GM18951 (cell line): ENCODE results near the gene CAPN5.

Experiments
- POLR2A ChIP-seq: IDR thresholded peaks from 4 replicates; pipeline ENCODE4 v1.6.1; 2011; ENCODE audit warnings: mild to moderate bottlenecking; ENCODE audit not compliant: insufficient read length, insufficient read depth; ENCODE audit errors: extremely low read depth
- in situ Hi-C: fragments of 300-500 bp; cut with MboI; formaldehyde crosslinking; loops from one replicate; pipeline ENCODE4 v1.12.0; 2022; ENCODE audit warnings: low sequenced_read_pairs, mixed read lengths, inconsistent platforms; ENCODE audit not compliant: unreplicated experiment

The CAPN5 gene

DNA sequence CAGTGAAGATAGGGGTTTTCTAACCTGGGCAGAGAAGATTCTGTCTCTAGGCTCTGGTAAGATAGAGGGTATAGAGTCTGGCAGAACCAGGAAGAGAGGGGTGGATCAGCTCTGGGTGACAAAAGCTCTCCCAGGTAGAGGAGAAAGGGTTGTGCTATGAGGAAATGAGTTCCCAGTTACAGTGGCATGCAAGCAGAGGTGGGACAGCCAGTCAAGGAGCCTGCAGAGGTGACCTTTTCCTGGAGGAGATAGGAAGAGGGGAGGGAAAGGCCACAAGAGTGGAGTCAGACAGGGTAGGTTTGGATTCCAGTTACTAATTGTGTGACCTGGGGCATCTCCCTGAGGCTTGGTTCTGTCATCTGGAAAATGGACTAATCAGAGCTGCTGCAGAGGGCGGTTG lies 3.4 kb upstream of the CAPN5 start:
- TF ChIP-seq POLR2A = no peak
- in situ Hi-C loops = no loop called here

- in situ Hi-C loops = no loop called here
- TF ChIP-seq POLR2A = no peak
Measured at GRCh38 chr11:77063861-77064260, 2.9 kb upstream of the CAPN5 start.

- TF ChIP-seq POLR2A = no peak
- in situ Hi-C loops = no loop called here
Measured at GRCh38 chr11:77064648-77065217, 2.0 kb upstream of the CAPN5 start.

DNA sequence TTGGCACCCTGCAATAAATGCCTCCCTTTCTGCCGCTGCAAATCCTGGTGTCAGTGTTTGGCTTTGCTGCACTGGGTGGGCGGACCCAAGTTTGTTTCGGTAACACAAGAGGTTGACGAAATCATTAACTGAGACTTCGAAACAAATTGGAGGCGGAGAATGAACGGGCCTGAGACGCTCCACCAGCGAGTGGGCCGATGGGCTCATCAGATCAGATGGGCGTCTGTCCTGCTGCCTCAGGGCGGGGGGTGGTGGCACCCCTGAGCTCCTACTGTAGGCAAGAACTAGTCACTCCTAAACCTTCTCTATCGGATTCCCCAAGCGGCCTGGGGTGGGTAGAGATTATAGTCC lies 918 bp upstream of the CAPN5 start:
- no peak for TF ChIP-seq POLR2A

DNA sequence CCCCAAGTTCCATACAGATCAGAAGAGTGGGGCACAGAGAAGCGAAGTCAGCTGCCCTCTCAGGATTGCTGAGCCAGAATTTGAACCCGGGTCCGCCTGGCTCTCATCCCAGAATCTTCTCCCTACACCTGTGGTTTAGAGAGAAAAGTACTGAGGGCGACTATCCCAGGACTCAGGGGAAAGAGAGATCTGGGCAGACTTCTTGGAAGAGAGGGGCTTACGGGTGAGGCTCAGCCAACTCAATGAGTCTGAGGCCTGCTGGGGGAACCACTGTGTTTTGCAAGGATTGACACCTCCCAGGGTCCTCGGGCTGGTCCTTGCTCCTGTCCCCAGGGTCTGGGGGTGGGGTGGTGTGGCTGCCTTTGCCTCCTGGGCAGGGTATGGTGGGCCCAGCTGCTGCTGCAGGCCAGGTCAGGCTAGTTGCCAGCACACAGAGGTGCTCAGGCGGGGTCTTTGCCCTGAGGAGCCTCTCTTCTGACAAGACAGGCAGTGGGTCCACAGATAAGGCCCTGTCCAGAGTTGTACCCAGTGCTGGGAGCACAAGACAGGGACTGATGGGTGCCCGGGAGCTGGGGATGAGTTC lies 1.2 kb downstream of the CAPN5 start:
- TF ChIP-seq POLR2A = no peak
- in situ Hi-C loops = no loop called here

More for the DNA sequence above, 918 bp upstream of the CAPN5 start:
- in situ Hi-C loops = no loop called here

GRCh38 chr11:77068457-77069335 lies 1.9 kb downstream of the CAPN5 start:
- in situ Hi-C loops = no loop called here
- no peak for TF ChIP-seq POLR2A

GRCh38 chr11:77069336-77069968 lies 2.7 kb downstream of the CAPN5 start:
- in situ Hi-C loops = no loop called here
- no peak for TF ChIP-seq POLR2A

- in situ Hi-C loops = no loop called here
Measured at GRCh38 chr11:77069969-77070582, 3.3 kb downstream of the CAPN5 start.

GRCh38 chr11:77071077-77071476 lies 4.3 kb downstream of the CAPN5 start:
- in situ Hi-C loops = no loop called here
- no peak for TF ChIP-seq POLR2A

More at GRCh38 chr11:77069969-77070582, 3.3 kb downstream of the CAPN5 start:
- TF ChIP-seq POLR2A = no peak

GRCh38 chr11:77071671-77072605 lies 5.2 kb downstream of the CAPN5 start:
- in situ Hi-C loops = no loop called here
- TF ChIP-seq POLR2A = no peak

- TF ChIP-seq POLR2A = no peak
- in situ Hi-C loops = no loop called here
Measured at GRCh38 chr11:77072851-77073327, 6.1 kb downstream of the CAPN5 start.
